Natural killer cell (primary cell): ENCODE measurements around the gene PYGL. TPM values are rescaled to one million over a fixed set of nuclear protein-coding genes. Genes with fewer than 3 reads are reported as not detected.

Experiments
- ATAC-seq, 3 donors: fragments of 150-1000 bp in 2 of 3; fragments of 200-7000 bp in 1 of 3; cut with Tn5 transposase; 1 replicate in 1 of 3; 2 replicates in 2 of 3; pipeline ENCODE4 v1.10.0; 2021; ENCODE audit warnings: mild to moderate bottlenecking in 2 of 3, moderate library complexity in 2 of 3
- DNase-seq, 2 donors: peaks; one replicate each; pipeline versions ENCODE4 v3.0.0 to v3.0.0-alpha.2; 2013 to 2021; ENCODE audit warnings: mixed read lengths in 1 of 2
- H3K27ac ChIP-seq: one replicate; pipeline ENCODE4 v1.5.1; 2013; ENCODE audit warnings: mild to moderate bottlenecking, low read length
- H3K27me3 ChIP-seq: one replicate; pipeline ENCODE4 v1.6.1; 2013; ENCODE audit warnings: low read length; ENCODE audit not compliant: control insufficient read depth, insufficient read depth
- H3K36me3 ChIP-seq: one replicate; pipeline ENCODE4 v1.6.1; 2013; ENCODE audit warnings: low read length; ENCODE audit not compliant: control insufficient read depth, insufficient read depth
- H3K4me1 ChIP-seq: one replicate; pipeline ENCODE4 v1.6.1; 2013; ENCODE audit warnings: low read length; ENCODE audit not compliant: control insufficient read depth, insufficient read depth
- H3K4me3 ChIP-seq: one replicate; pipeline ENCODE4 v1.5.1; 2013; ENCODE audit warnings: low read length
- H3K9me3 ChIP-seq: one replicate; pipeline ENCODE4 v1.6.1; 2013; ENCODE audit warnings: low read length; ENCODE audit not compliant: control insufficient read depth, insufficient read depth
- H3K27ac Mint-ChIP-seq, 2 donors: one replicate each; pipeline ENCODE4 v1.8.0; 2022; ENCODE audit warnings: mild to moderate bottlenecking in 2 of 2, mixed read lengths in 2 of 2, moderate library complexity in 1 of 2
- H3K27me3 Mint-ChIP-seq, 2 donors: one replicate each; pipeline ENCODE4 v1.8.0; 2022; ENCODE audit warnings: low read depth in 2 of 2, mixed read lengths in 2 of 2
- H3K36me3 Mint-ChIP-seq: one replicate; pipeline ENCODE4 v1.8.0; 2022; ENCODE audit warnings: mixed read lengths
- H3K4me1 Mint-ChIP-seq, 2 donors: one replicate each; pipeline ENCODE4 v1.8.0; 2022; ENCODE audit warnings: mixed read lengths in 2 of 2
- H3K4me3 Mint-ChIP-seq: one replicate; pipeline ENCODE4 v1.8.0; 2022; ENCODE audit warnings: mild to moderate bottlenecking, moderate library complexity, mixed read lengths
- H3K9me3 Mint-ChIP-seq, 2 donors: one replicate each; pipeline ENCODE4 v1.8.0; 2022; ENCODE audit warnings: mixed read lengths in 2 of 2
- CTCF ChIP-seq: fragments of 200-600 bp; IDR thresholded peaks from one replicate; pipeline ENCODE4 v1.8.0; 2022; ENCODE audit warnings: antibody characterized with exemption
- WGBS: methylation state at CpG from one replicate; pipeline ENCODE4 v1.1.7; 2013; ENCODE audit warnings: missing lambda C conversion rate; ENCODE audit not compliant: insufficient coverage; 5-methylcytosine and 5-hydroxymethylcytosine counted together
- intact Hi-C: fragments of 100-400 bp; cut with micrococcal nuclease; formaldehyde crosslinking; loops from one replicate; pipeline ENCODE4 v1.14.2; 2022
- total RNA-seq, 4 donors: library from RNA; stranded (reverse); fragments of 120-200 nt in 1 of 4; gene quantifications; one replicate each; pipeline versions ENCODE4 v1.2.3 to v1.2.4, GENCODE V29; 2013 to 2022

Gene PYGL
- total RNA-seq, 3 donors from 2014 or later (not counting 1 experiment from before 2014, with no cell fraction given) = 2.0 to 22.3 (median 3.2) TPM

- 67% methylated on average over 1 of the region's 1 CpG for WGBS
- H3K27me3 Mint-ChIP-seq = peaks cover 0 to 4% of the 10 kb centered on the region in 2 donors
- Histone ChIP-seq H3K4me3 (no peak overlapping the region), H3K4me1 (peaks cover 12% of the 10 kb centered on the region), H3K36me3 (no peaks in the 10 kb centered on the region), H3K9me3 (no peaks in the 10 kb centered on the region), H3K27me3 (no peaks in the 10 kb centered on the region), H3K27ac (no peak overlapping the region)
- no peak overlapping the region for H3K4me3 Mint-ChIP-seq
- H3K27ac Mint-ChIP-seq = no peak overlapping the region
- ATAC-seq (no peak), DNase-seq (no peak)
- H3K36me3 Mint-ChIP-seq = no peaks in the 10 kb centered on the region
- H3K4me1 Mint-ChIP-seq = peaks cover 0 to 7% of the 10 kb centered on the region in 2 donors
- TF ChIP-seq CTCF = no peak
- no peaks in the 10 kb centered on the region for H3K9me3 Mint-ChIP-seq
- intact Hi-C loops = no loop called here
Measured at GRCh38 chr14:50855558-50855957, 88.7 kb downstream of the PYGL start.

Other genes with a start within 250 kb of the PYGL start
- gene NIN, start 113.3 kb downstream of the PYGL start, total RNA-seq = 100 to 1,000 TPM in 2 of 3 donors, 10 to 100 TPM in 1; 90.8 to 127 (median 118) TPM
- not detected for gene ABHD12B, start 72.4 kb downstream of the PYGL start, total RNA-seq
- gene TRIM9, start 150.6 kb upstream of the PYGL start, total RNA-seq = under 1 TPM; 0.25 to 0.40 (median 0.35) TPM